Breast epithelium (tissue), 3 donors: Measurements from ENCODE around the gene CACNA1F.

Experiments
- CTCF ChIP-seq, 3 donors: fragments of 450-650 bp; IDR thresholded peaks; one replicate each; pipeline ENCODE4 v1.5.1; 2016 to 2017; ENCODE audit warnings: antibody characterized with exemption in 3 of 3, mild to moderate bottlenecking in 3 of 3, moderate library complexity in 3 of 3
- POLR2A ChIP-seq: fragments of 450-650 bp; IDR thresholded peaks from one replicate; pipeline ENCODE4 v1.6.1; 2016; ENCODE audit warnings: antibody characterized with exemption, mild to moderate bottlenecking, moderate library complexity

- no peak for TF ChIP-seq CTCF (IDR thresholded peaks at IDR 0.05)
- no peak for TF ChIP-seq POLR2A
Observed at GRCh38 chrX:49210406-49210805, 22.7 kb downstream of the CACNA1F start.
